Stimulated activated naive CD8-positive, alpha-beta T cell treated with anti-CD3 and anti-CD28 coated beads, Interleukin-15, Interleukin-2, amounts not matched to agents 100 U/mL and 50 U/mL, for 24 hours (primary cell): ENCODE measurements around the gene GPER1.

Source experiments
- ATAC-seq: fragments of 150-1000 bp; cut with Tn5 transposase; one replicate; pipeline ENCODE4 v1.10.0; 2021
- DNase-seq: peaks from one replicate; pipeline ENCODE4 v3.0.0; 2021

The GPER1 gene

GRCh38 chr7:1053816-1054370, 34.0 kb upstream of the GPER1 start:
- DNase-seq (no peak), ATAC-seq (no peak)

DNA sequence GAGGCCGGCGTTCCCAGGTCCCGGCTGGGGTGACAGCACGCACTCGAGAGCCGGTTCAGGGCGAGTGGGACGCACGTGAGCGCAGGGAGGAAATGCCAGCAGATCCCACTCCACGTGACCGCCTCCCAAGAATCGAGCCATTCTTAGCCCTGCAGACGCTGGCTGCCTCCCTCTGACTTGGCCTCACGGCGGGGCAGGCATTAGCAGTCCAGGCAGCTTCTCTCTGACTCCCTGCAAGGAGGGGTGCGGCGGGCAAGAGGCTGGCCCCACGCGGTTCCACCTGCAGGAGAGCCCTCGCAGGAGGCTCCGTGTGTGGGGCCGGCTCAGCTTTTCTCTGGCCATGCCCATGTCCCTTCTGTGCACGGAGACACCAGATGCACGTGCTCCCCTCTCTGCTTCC, 33.5 kb upstream of the GPER1 start:
- DNase-seq (no peak), ATAC-seq (no peak)

DNA sequence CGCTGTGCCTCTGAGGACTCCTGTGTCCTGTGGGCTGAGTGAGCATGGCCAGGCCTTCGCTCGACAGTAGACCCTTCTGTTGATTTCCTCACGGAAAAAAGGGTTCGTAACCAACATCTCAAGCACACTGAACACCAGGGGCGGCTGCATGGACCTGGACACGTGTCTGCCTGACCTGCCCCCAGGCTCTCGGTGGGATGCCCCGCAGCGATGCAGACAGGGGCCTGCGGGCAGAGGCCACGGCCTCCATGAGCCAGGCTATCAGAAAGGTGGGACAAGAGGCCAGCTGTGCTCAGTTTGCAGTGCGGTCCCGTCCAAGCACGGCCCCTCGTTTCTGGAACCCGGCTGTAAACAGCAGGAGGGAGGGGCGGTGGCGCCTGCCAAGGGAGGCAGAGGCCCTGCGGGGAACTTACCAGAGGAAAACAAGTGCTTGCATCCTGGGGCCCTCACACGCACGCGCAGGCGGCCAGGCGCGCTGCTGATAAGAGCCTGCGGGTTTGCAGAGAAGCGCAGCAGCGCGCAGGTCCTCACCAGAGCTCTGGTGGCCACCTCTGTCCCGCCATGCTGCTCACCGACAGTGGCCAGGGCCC, 33.0 kb upstream of the GPER1 start:
- ATAC-seq (no peak), DNase-seq (peak; percentile 41)

DNA sequence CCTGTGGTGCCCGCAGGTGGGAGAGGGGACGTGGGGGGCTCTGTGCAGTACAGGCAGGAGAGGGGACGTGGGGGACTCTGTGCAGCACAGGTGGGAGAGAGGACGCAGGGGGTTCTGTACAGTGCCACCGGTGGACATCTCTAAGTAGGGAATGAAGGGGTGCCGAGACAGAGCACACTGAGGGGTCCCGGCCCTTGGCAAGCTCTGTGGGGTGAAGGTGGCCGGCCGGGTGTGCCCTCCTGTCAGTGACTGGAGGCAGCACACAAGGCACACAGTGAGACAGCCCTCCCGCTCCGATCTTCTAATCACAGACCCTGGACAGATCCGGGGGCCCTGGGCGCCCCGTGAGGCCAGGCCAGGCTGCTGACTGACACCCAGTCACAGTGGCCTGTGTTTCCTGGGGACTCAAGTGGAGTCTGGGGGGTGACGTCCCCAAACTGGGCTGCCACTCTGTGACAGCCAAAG, 32.4 kb upstream of the GPER1 start:
- DNase-seq: no peak

GRCh38 chr7:1055956-1056784, 31.7 kb upstream of the GPER1 start:
- no peak for DNase-seq
- ATAC-seq: no peak

More for the DNA sequence above, 32.4 kb upstream of the GPER1 start:
- ATAC-seq: no peak

- DNase-seq (no peak), ATAC-seq (no peak)
Measured at GRCh38 chr7:1056785-1057410, 31.0 kb upstream of the GPER1 start.

GRCh38 chr7:1057416-1058291, 30.3 kb upstream of the GPER1 start:
- ATAC-seq: no peak
- DNase-seq: no peak

DNA sequence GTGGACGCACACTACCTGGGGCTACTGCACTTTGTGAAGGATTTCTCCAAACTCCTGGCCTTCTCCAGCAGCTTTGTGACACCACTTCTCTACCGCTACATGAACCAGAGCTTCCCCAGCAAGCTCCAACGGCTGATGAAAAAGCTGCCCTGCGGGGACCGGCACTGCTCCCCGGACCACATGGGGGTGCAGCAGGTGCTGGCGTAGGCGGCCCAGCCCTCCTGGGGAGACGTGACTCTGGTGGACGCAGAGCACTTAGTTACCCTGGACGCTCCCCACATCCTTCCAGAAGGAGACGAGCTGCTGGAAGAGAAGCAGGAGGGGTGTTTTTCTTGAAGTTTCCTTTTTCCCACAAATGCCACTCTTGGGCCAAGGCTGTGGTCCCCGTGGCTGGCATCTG, 29.6 kb upstream of the GPER1 start:
- ATAC-seq (no peak), DNase-seq (no peak)

GRCh38 chr7:1058821-1059199, 29.1 kb upstream of the GPER1 start:
- no peak for DNase-seq
- no peak for ATAC-seq

DNA sequence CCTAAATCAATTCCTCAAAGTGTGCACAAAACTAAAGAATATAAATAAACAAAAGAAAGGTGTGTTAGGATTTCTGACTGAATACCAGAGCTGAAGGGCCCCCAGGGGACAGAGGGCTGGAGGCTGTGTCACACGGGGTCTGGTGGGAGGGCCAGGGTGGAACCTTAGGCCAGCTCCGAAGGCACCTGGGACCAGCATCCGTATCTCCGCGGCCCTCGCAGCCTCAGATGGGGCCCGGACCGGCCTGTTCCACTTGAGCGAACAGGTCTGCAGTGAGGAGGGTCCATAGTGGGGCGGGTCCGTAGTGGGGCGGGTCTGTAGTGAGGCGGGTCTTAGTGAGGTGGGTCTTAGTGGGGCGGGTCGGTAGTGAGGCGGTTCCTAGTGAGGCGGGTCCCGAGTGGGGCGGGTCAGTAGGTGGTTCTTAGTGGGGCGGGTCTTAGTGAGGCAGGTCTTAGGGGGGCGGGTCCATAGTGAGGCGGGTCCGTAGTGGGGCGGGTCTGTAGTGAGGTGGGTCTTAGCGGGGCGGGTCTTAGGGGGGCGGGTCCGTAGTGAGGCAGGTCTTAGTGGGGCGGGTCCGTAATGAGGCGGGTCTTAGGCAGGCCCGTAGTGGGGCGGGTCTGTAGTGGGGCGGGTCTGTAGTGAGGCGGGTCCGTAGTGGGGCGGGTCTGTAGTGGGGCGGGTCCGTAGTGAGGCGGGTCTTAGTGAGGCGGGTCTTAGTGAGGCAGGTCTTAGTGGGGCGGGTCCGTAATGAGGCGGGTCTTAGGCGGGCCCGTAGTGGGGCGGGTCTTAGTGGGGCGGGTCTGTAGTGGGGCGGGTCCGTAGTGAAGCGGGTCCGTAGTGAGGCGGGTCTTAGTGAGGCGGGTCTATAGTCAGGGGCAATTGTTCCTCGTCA, 28.5 kb upstream of the GPER1 start:
- ATAC-seq (peak; percentile 50), DNase-seq (no peak)

GRCh38 chr7:1060315-1061072, 27.4 kb upstream of the GPER1 start:
- ATAC-seq (no peak), DNase-seq (no peak)

GRCh38 chr7:1061180-1061579, 26.7 kb upstream of the GPER1 start:
- DNase-seq (no peak), ATAC-seq (no peak)

DNA sequence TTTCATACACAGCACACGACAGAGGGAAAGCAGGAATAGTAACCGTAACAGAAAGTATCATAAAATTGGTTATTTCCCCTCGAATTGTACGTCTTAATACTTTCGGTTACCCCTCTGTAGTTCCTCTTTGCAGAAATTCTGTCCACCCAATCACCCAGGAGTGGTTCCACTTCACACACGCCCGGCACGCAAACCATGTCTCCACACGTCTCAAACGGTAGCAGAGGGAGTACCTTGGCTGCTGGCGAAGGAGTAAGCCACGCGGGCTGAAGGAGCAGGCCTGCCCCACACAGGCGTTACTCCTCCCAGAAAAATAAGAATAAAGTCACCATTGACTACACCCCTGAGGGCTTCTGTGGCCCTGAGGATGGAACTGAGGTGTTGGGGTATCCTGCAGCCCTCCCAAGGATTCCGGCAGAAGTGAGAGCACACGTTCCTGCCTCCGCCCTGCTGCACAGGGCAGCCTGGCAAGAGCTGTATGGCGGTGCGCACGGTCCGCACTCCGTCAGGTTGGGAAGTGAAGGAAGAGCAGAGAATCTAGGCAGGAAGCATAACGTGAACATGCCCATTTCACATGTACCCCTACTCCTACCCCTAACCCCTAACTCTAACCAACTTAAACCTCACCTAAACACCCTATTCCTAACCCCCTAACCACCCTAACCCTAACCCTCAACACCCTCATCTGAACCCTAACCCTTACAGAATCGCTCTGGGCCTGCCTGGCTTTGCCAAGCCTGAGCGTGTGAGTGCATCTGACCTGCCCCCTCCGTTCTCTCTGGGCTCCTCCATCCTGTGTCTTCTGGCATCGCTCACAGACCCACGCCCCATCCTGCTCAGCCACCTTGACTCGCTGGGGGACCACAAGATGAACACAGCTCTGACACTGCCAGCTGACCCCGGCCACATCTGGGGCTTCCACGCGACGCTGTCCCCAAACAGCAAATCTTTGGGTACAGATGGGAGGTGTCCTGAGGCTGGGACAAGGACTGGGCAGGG, 25.3 kb upstream of the GPER1 start:
- ATAC-seq (no peak), DNase-seq (no peak)

GRCh38 chr7:1063361-1063760, 24.6 kb upstream of the GPER1 start:
- no peak for DNase-seq

DNA sequence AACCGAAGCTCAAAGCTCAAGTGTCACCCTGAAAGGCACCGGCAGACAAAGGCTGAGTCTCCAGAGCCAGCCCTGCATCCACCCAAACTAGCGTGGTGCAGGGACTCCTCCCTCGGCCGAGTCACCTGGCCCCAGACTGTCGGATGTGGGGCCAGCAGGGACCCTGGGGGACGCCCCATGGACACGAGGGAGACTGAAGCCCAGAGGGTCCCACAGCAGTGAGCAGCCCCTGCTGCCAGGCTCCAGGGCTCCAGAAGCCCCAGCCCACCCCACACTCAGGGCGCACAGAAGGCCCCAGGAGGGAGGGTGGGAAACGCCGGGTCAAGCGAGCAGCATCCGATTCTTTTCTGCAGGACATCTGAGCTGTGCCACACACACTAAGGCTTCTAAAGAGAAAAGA, 23.3 kb upstream of the GPER1 start:
- DNase-seq (no peak), ATAC-seq (no peak)

More at GRCh38 chr7:1063361-1063760, 24.6 kb upstream of the GPER1 start:
- ATAC-seq: no peak

- DNase-seq: no peak
- ATAC-seq: no peak
Measured at GRCh38 chr7:1065263-1065584, 22.7 kb upstream of the GPER1 start.

- DNase-seq (peak; percentile 88), ATAC-seq (peak; percentile 93)
Measured at GRCh38 chr7:1065585-1066241, 22.2 kb upstream of the GPER1 start.

DNA sequence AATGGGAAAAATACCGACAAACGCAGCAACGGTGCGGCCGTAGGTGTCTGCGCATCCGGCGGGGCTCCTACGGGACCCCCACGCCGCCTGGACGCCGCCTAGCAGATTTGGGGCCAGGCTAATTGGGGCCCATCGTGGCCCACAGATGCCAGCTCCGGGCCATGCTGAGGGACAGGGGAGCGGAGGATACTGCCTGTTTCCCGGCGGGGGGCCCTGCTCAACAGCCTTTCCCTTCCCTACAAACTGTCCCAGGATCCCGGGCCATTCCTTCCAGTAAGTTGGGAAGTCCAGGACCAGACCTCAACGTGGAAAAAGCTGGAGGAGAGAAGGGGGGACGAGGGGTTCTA, 21.7 kb upstream of the GPER1 start:
- ATAC-seq: no peak
- DNase-seq: no peak

- no peak for ATAC-seq
- no peak for DNase-seq
Measured at GRCh38 chr7:1068013-1068412, 19.9 kb upstream of the GPER1 start.
